ENCODE data around the gene REM1. TPM values are rescaled to one million over a fixed set of nuclear protein-coding genes. Genes with fewer than 3 reads are reported as not detected.

REM1 gene
- total RNA-seq, 1 donor from 2014 or later: not detected

DNA sequence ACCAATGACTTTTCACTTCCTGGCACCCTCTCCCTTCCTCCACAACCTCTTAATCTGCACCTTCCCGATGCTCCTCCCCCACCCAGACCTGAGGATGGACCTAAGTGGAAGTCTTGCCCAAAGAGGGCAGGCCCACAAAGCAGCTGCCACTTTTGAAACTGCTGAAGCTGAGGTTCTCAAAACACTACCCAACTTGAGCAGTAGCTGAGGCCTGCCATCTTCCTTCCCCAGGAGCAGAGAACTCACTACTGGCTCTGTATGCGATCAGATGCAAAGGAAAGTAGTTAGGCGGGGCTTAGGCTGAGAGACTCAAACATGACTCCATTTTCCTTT is 40.7 kb downstream of the REM1 start:
- H3K9me3 Mint-ChIP-seq: no peaks in the 10 kb centered on the region
- no peak overlapping the region for H3K27ac Mint-ChIP-seq
- H2AFZ ChIP-seq (replicated peaks): no peak overlapping the region
- H3K4me3 Mint-ChIP-seq: no peak overlapping the region
- H4K20me1 ChIP-seq (ENCODE audit: low read depth): peaks cover 23% of the 10 kb centered on the region
- H3K27me3 ChIP-seq: no peaks in the 10 kb centered on the region
- H3K4me1 Mint-ChIP-seq: no peaks in the 10 kb centered on the region
- H3K4me3 ChIP-seq: peak overlapping the region; percentile 83
- H3K4me1 ChIP-seq: peaks cover 19% of the 10 kb centered on the region
- H3F3A ChIP-seq (ENCODE audit: low read depth): peaks cover 4% of the 10 kb centered on the region
- no peak overlapping the region for H3K9ac ChIP-seq
- H3K36me3 Mint-ChIP-seq: peaks cover 3% of the 10 kb centered on the region
- no peaks in the 10 kb centered on the region for H3K9me3 ChIP-seq (ENCODE audit: low read depth)
- H3K79me2 ChIP-seq (ENCODE audit: low read depth): peaks cover 63% of the 10 kb centered on the region
- H3K4me2 ChIP-seq: peak overlapping the region; percentile 97
- no peak for TF ChIP-seq EZH2phosphoT487 (IDR thresholded peaks at IDR 0.05)
- no peak for TF ChIP-seq EZH2 (IDR thresholded peaks at IDR 0.05)
- TF ChIP-seq, protein P1, sequence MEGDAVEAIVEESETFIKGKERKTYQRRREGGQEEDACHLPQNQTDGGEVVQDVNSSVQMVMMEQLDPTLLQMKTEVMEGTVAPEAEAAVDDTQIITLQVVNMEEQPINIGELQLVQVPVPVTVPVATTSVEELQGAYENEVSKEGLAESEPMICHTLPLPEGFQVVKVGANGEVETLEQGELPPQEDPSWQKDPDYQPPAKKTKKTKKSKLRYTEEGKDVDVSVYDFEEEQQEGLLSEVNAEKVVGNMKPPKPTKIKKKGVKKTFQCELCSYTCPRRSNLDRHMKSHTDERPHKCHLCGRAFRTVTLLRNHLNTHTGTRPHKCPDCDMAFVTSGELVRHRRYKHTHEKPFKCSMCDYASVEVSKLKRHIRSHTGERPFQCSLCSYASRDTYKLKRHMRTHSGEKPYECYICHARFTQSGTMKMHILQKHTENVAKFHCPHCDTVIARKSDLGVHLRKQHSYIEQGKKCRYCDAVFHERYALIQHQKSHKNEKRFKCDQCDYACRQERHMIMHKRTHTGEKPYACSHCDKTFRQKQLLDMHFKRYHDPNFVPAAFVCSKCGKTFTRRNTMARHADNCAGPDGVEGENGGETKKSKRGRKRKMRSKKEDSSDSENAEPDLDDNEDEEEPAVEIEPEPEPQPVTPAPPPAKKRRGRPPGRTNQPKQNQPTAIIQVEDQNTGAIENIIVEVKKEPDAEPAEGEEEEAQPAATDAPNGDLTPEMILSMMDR (IDR thresholded peaks at IDR 0.05): no peak
- no peak for DNase-seq (ENCODE audit: low spot score)
- H3K27me3 Mint-ChIP-seq (ENCODE audit: insufficient read depth, low read depth): no peaks in the 10 kb centered on the region
- H3K27ac ChIP-seq: no peak overlapping the region
- H3K36me3 ChIP-seq: no peaks in the 10 kb centered on the region

DNA sequence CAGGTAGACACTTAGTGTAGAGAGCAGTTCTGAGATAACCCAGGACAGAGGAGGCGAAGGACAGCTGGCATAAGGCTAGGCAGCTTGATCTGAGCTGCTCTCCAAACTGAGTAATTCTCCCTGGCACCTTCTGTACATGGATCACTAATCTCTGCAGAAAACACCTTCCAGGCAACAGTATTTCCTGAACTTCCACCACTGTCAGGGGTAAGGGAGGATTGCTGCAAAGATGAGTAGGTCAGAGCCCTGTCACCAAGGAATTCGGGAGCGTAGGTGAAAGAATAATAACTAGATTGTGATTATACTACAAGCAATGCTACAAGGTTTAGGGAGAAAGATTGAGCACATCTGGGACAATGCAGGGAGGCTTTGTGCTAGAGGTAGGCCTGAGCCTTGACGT is 41.1 kb downstream of the REM1 start:
- no peak for DNase-seq (ENCODE audit: low spot score)
- H3K4me2 ChIP-seq: peak overlapping the region; percentile 97
- Mint-ChIP-seq H3K27ac (no peak overlapping the region), H3K4me1 (no peaks in the 10 kb centered on the region), H3K9me3 (no peaks in the 10 kb centered on the region), H3K36me3 (peaks cover 3% of the 10 kb centered on the region), H3K27me3 (ENCODE audit: insufficient read depth, low read depth) (no peaks in the 10 kb centered on the region), H3K4me3 (no peak overlapping the region)
- H3K4me3 ChIP-seq: no peak overlapping the region
- no peaks in the 10 kb centered on the region for H3K36me3 ChIP-seq
- H3K9ac ChIP-seq: no peak overlapping the region
- peaks cover 67% of the 10 kb centered on the region for H3K79me2 ChIP-seq (ENCODE audit: low read depth)
- no peak for TF ChIP-seq EZH2 (IDR thresholded peaks at IDR 0.05)
- no peak for TF ChIP-seq EZH2phosphoT487 (IDR thresholded peaks at IDR 0.05)
- TF ChIP-seq, protein P1 (IDR thresholded peaks at IDR 0.05): no peak
- no peaks in the 10 kb centered on the region for H3K27me3 ChIP-seq
- H3F3A ChIP-seq (ENCODE audit: low read depth): peaks cover 4% of the 10 kb centered on the region
- H3K9me3 ChIP-seq (ENCODE audit: low read depth): no peaks in the 10 kb centered on the region
- no peak overlapping the region for H3K27ac ChIP-seq
- peaks cover 26% of the 10 kb centered on the region for H4K20me1 ChIP-seq (ENCODE audit: low read depth)
- peaks cover 19% of the 10 kb centered on the region for H3K4me1 ChIP-seq
- H2AFZ ChIP-seq (replicated peaks): no peak overlapping the region

DNA sequence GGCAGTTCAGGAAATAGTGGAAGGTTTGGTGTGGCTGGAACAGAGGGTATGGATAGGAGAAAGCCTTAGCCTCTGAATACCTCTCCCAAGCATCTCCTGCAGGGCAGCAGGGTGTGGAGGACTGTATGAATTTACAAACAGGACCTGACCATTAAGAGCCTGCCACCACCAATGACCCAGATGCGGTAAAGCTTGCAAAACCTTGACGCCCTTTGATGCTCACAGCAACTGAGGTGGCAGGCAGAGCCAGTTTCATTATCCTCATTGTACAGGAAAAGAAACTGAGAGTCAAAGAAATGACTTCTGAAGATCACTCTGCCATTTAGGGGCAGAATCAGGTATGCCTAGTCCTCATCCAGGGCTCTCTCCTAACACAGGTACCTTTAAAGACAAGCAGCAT is 41.6 kb downstream of the REM1 start:
- no peak overlapping the region for H3K27ac Mint-ChIP-seq
- no peak overlapping the region for H3K4me3 ChIP-seq
- no peaks in the 10 kb centered on the region for H3K27me3 ChIP-seq
- no peaks in the 10 kb centered on the region for H3K9me3 ChIP-seq (ENCODE audit: low read depth)
- no peak overlapping the region for H2AFZ ChIP-seq (replicated peaks)
- H3K27me3 Mint-ChIP-seq (ENCODE audit: insufficient read depth, low read depth): no peaks in the 10 kb centered on the region
- peaks cover 3% of the 10 kb centered on the region for H3K36me3 Mint-ChIP-seq
- H4K20me1 ChIP-seq (ENCODE audit: low read depth): peaks cover 29% of the 10 kb centered on the region
- no peak for TF ChIP-seq EZH2 (IDR thresholded peaks at IDR 0.05)
- TF ChIP-seq EZH2phosphoT487 (IDR thresholded peaks at IDR 0.05): no peak
- TF ChIP-seq, protein P1 (IDR thresholded peaks at IDR 0.05): no peak
- no peaks in the 10 kb centered on the region for H3K9me3 Mint-ChIP-seq
- H3K4me3 Mint-ChIP-seq: no peak overlapping the region
- H3K4me1 ChIP-seq: peaks cover 19% of the 10 kb centered on the region
- H3K4me1 Mint-ChIP-seq: no peaks in the 10 kb centered on the region
- H3K4me2 ChIP-seq: no peak overlapping the region
- peaks cover 72% of the 10 kb centered on the region for H3K79me2 ChIP-seq (ENCODE audit: low read depth)
- no peak overlapping the region for H3K27ac ChIP-seq
- no peaks in the 10 kb centered on the region for H3K36me3 ChIP-seq
- H3K9ac ChIP-seq: no peak overlapping the region
- DNase-seq (ENCODE audit: low spot score): no peak
- peaks cover 4% of the 10 kb centered on the region for H3F3A ChIP-seq (ENCODE audit: low read depth)
